ENCODE measurements around the gene FAM174A. TPM values are rescaled to one million over a fixed set of nuclear protein-coding genes. Genes with fewer than 3 reads are reported as not detected.

FAM174A gene
- total RNA-seq, 1 donor, result 20.3 TPM

DNA sequence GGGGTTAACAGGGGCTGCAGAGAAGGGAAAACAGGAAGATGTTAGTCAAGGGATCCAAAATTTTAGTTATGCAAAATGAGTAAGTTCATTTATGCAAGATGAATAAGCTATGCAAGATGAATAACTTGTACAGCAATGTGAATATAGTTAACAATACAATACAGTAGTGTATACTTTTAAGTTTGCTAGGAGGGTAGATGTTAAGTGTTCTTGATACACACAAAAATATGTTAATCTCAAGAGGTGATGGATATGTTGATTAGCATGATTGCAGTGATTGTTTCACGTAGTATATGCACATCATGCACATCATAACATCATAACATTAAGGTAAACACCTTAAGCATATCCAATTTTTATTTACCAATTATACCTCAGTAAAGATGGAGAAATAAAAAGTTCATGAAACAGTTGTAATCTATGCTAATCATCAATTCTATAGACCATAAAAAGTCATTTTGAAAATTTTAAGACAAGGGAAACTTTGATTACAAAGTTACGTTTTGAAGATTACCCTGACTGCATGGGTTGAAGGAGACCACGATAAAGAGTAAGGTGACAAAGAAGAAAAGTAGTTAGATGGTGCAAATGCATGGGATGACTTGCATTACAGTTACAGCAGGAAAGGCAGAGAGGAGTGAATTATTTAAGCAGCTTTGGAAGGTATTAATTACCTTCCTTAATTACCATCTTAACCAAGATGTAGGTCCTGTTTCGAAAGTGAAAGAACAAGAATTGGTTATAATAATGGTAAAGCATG, 31.4 kb downstream of the FAM174A start:
- H3K4me3 ChIP-seq (ENCODE audit: low read depth, low read length), result no peak overlapping the region
- DNase-seq (ENCODE audit: low read depth), result no peak
- TF ChIP-seq, protein P1, sequence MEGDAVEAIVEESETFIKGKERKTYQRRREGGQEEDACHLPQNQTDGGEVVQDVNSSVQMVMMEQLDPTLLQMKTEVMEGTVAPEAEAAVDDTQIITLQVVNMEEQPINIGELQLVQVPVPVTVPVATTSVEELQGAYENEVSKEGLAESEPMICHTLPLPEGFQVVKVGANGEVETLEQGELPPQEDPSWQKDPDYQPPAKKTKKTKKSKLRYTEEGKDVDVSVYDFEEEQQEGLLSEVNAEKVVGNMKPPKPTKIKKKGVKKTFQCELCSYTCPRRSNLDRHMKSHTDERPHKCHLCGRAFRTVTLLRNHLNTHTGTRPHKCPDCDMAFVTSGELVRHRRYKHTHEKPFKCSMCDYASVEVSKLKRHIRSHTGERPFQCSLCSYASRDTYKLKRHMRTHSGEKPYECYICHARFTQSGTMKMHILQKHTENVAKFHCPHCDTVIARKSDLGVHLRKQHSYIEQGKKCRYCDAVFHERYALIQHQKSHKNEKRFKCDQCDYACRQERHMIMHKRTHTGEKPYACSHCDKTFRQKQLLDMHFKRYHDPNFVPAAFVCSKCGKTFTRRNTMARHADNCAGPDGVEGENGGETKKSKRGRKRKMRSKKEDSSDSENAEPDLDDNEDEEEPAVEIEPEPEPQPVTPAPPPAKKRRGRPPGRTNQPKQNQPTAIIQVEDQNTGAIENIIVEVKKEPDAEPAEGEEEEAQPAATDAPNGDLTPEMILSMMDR (IDR thresholded peaks at IDR 0.05; ENCODE audit: insufficient read depth, low read depth, low read length), result no peak

DNA sequence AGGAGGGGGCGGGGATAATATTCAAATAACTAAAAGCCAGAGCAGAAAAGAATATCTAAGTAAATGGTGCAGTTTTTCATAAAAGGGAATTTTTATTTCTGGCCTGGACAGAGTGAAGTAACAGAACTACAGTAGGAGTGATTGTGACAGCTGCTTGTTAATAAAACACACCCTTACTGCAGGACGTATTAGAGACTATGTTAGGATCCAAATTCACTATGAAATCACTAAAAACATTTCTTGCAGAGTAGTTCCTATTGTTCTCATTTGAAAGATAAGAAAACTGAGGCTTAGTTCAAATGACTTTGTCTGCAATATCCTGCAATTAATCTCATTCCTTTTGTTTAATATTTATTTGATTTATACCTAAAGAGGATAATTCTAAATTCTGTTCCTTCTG, 39.5 kb downstream of the FAM174A start:
- no peak for DNase-seq (ENCODE audit: low read depth)
- TF ChIP-seq, protein P1 (IDR thresholded peaks at IDR 0.05; ENCODE audit: insufficient read depth, low read depth, low read length), result no peak
- no peak overlapping the region for H3K4me3 ChIP-seq (ENCODE audit: low read depth, low read length)

DNA sequence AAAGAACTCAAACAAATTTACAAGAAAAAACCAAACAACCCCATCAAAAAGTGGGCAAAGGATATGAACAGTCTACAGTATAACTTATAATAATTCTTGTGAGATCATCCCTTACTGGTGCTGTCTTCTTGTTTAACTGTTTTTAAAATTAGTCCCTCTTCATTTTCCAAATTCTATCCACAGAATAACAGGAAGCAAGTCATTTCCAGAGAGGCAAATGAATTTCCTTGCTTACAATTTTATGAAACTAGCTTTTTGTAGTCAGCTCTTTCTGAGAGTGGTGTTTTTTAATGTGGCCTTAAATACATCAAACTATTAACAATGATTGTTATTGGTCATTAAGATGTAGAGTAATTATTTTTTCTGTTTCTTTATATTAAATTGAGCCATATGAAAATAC, 40.6 kb downstream of the FAM174A start:
- TF ChIP-seq, protein P1 (IDR thresholded peaks at IDR 0.05; ENCODE audit: insufficient read depth, low read depth, low read length), result no peak
- no peak for DNase-seq (ENCODE audit: low read depth)
- no peak overlapping the region for H3K4me3 ChIP-seq (ENCODE audit: low read depth, low read length)

DNA sequence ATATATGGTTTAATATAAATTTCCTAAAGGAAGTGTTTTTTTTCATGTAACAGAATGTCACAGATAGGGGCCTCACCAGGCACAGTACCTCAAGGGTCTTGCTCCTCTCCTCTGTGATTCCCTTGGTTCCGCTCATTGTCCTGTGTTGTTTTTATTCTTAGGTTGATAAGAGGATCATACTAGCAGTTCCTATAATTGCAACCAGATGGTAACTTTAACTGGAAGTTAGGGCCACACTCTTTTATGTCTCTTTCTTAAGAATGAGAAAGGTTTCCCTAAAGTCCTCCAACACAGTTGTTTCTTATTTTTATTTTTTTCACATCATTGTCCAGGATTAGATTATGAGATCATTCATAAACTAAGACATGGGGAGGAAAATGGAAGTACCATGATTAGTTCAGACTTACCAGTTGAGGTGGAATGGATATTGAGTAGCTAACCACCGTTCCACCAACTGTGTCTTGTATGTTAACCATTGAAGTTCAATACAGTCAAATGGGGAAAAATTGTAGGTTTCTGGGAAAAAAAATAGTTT, 41.1 kb downstream of the FAM174A start:
- no peak overlapping the region for H3K4me3 ChIP-seq (ENCODE audit: low read depth, low read length)
- TF ChIP-seq, protein P1 (IDR thresholded peaks at IDR 0.05; ENCODE audit: insufficient read depth, low read depth, low read length), result no peak
- DNase-seq (ENCODE audit: low read depth), result peak; percentile 27

DNA sequence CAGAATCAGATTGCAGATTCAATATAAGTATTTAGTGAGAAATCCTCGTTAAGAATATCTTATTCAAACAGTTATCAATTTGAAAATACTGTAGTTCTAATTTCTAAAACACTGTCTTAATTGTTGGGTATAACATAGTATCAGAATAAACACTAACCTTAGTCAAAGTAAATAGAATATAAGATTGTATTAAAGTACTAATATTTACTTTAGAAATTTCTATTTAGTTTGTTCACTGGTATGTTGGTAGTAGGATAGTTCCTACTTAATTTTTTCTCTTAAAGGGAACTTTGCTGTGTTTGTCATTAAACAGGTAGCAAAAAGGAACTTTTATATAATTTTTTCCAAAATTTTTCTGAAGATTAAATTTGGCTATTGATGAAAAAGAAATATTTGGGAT, 42.3 kb downstream of the FAM174A start:
- TF ChIP-seq, protein P1 (IDR thresholded peaks at IDR 0.05; ENCODE audit: insufficient read depth, low read depth, low read length), result no peak
- DNase-seq (ENCODE audit: low read depth), result no peak
- no peak overlapping the region for H3K4me3 ChIP-seq (ENCODE audit: low read depth, low read length)

DNA sequence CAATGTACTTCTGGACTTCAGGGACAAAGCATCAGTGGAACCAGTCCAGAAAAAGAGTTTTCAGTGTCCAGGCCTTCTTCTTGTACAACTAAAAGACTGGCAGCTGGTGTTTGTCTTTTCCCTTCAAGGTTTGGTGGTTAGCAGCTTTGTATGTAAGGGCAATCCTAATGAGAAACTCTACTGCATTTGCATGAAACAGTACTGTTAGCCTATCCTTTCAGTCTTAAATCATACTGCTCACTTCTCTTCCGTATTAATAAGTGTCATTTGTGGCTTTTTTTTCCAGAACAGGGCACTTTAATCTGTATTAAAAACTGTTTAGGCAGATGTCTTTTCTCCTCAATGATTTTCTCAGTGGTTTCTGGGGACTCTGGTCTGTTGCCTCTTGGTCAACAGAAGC, 48.9 kb downstream of the FAM174A start:
- TF ChIP-seq, protein P1 (IDR thresholded peaks at IDR 0.05; ENCODE audit: insufficient read depth, low read depth, low read length), result no peak
- no peak overlapping the region for H3K4me3 ChIP-seq (ENCODE audit: low read depth, low read length)
- no peak for DNase-seq (ENCODE audit: low read depth)

Measured in fibroblast of villous mesenchyme (primary cell).